Uterus (tissue), 2 donors: ENCODE data around the gene SCFD2.

ENCODE experiments used
- CTCF ChIP-seq, 4 experiments: fragments of 200-600 bp in 2 of 4; fragments of 450-650 bp in 2 of 4; sonication (generic) in 2 of 4; IDR thresholded peaks; one replicate each; pipeline ENCODE4 v1.5.1; 2016 to 2019; ENCODE audit warnings: antibody characterized with exemption in 4 of 4, mild to moderate bottlenecking in 2 of 4, moderate library complexity in 1 of 4
- POLR2A ChIP-seq, 2 donors: fragments of 450-650 bp; IDR thresholded peaks; one replicate each; pipeline ENCODE4 v1.6.1; 2016; ENCODE audit warnings: antibody characterized with exemption in 2 of 2, mild to moderate bottlenecking in 1 of 2, moderate library complexity in 1 of 2

GRCh38 chr4:52994567-52994966, 371.3 kb downstream of the SCFD2 start:
- TF ChIP-seq CTCF (IDR thresholded peaks at IDR 0.05) (no peak), POLR2A (IDR thresholded peaks at IDR 0.05) (no peak)
